ENCODE results near the gene MAP1LC3B.
"Not testable (repeated sequence)": the region's sequence is repeated elsewhere in the genome, so short reads cannot be mapped to it uniquely, and the experiment has no call there.

MAP1LC3B gene

DNA sequence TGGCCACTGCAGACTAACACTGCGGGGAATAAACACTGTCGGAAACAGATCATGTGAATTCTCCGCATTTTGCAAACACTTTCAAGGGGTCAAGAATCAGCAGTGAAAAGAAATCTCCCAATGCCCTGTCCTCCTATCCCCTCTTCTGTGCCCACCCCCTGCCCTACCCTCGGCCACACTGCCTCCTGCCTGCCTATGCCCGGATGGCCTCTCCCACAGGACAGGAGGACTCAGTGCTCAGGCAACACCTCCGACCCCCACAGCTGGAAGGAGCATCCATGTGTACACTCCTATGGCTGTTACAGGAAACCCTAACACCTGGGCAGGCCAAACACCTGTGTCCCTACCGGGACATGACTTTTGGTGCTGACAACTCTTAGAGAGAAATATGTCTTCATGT lies 33.0 kb upstream of the MAP1LC3B start:
- no peak overlapping the region for H3K4me3 ChIP-seq (ENCODE audit: low read depth in 1 of 5, low read length in 5 of 5)
- no peak overlapping the region for H3K9ac ChIP-seq (ENCODE audit: low read length in 5 of 5)
- H3K4me1 ChIP-seq (ENCODE audit: control insufficient read depth in 5 of 5, insufficient read depth in 5 of 5, low read length in 5 of 5): peaks cover 0 to 9% (median 3%) of the 10 kb centered on the region in 5 donors
- no peak overlapping the region for H3K27ac ChIP-seq (ENCODE audit: low read depth, low read length)
- H3K36me3 ChIP-seq (ENCODE audit: control insufficient read depth in 5 of 5, insufficient read depth in 5 of 5, low read length in 5 of 5): peaks cover 0 to 66% (median 59%) of the 10 kb centered on the region in 5 donors
- H3K27me3 ChIP-seq (ENCODE audit: control insufficient read depth in 5 of 5, insufficient read depth in 4 of 5, low read length in 5 of 5): no peaks in the 10 kb centered on the region
- H3K9me3 ChIP-seq (ENCODE audit: control insufficient read depth in 5 of 5, low read length in 5 of 5): no peaks in the 10 kb centered on the region

DNA sequence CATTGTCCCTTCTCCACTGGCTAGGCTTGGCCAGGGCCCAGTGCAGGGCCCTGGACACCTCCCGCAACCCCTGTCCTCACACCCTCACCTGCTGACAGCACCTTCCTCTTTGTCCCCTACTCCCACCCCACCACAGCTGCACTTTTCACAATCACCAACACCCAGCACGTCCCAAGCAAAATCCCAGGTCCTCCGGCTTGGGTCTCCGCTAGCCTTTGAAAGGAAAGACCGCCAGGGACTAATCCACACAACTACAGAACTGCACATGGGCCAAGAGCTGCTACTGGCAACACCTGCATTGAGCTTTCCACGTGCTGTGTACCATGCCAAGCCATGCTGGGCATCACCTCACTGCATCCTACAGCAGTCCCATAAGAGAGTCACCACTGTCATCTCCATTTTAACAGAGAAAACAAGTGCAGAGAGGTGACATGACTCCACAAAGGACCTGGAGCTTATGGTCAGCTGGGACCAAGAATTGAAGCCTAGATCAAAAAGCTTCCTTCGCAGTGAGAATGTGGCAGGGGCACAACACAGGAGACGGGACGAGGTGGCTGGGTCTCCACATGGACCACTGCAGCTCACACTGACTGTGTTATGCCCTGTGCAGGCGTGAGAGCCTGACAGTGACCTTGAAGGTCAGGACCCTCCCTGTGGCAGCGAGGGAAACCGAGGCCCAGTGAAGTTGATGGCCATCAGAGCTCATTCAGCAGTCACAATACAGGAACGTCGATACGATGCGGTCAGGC lies 31.1 kb upstream of the MAP1LC3B start:
- Histone ChIP-seq H3K9me3 (ENCODE audit: control insufficient read depth in 5 of 5, low read length in 5 of 5) (no peaks in the 10 kb centered on the region), H3K9ac (ENCODE audit: low read length in 5 of 5) (no peak overlapping the region), H3K27me3 (ENCODE audit: control insufficient read depth in 5 of 5, insufficient read depth in 4 of 5, low read length in 5 of 5) (no peaks in the 10 kb centered on the region), H3K4me3 (ENCODE audit: low read depth in 1 of 5, low read length in 5 of 5) (no peak overlapping the region), H3K4me1 (ENCODE audit: control insufficient read depth in 5 of 5, insufficient read depth in 5 of 5, low read length in 5 of 5) (peaks cover 0 to 15% (median 4%) of the 10 kb centered on the region in 5 donors), H3K27ac (ENCODE audit: low read depth, low read length) (no peak overlapping the region), H3K36me3 (ENCODE audit: control insufficient read depth in 5 of 5, insufficient read depth in 5 of 5, low read length in 5 of 5) (peaks cover 0 to 68% (median 59%) of the 10 kb centered on the region in 5 donors)

DNA sequence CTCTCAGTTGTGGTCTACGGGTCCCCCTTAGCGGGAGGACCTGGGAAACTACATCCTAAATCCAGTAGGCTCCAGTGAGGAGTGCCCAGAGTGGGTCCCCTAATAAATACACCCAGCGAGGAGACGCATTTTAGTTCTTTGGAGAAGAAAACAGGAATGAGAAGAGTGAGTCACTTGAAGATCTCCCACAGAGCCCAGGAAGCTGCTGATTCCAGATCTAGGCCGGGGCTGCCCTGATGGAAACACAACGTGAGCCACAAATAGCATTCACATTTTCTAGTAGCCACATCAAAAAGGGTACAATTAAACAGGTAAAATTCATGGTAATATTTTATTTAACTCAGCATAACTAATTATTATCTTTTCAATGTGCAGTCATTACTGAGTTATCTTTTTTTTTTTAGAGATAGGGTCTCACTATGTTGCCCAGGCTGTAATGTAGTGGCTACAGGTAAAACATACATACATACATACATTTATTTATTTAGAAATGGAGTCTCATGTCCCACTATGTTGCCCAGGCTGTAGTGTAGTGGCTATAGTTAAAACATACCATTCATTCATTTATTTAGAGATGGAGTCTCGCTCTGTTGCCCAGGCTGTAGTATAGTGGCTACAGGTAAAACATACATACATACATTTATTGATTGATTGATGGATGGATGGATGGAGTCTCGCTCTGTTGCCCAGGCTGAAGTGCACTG lies 30.1 kb upstream of the MAP1LC3B start:
- no peaks in the 10 kb centered on the region for H3K27me3 ChIP-seq (ENCODE audit: control insufficient read depth in 5 of 5, insufficient read depth in 4 of 5, low read length in 5 of 5)
- H3K27ac ChIP-seq (ENCODE audit: low read depth, low read length): no peak overlapping the region
- peaks cover 0 to 15% (median 4%) of the 10 kb centered on the region in 5 donors for H3K4me1 ChIP-seq (ENCODE audit: control insufficient read depth in 5 of 5, insufficient read depth in 5 of 5, low read length in 5 of 5)
- peaks cover 0 to 64% (median 57%) of the 10 kb centered on the region in 5 donors for H3K36me3 ChIP-seq (ENCODE audit: control insufficient read depth in 5 of 5, insufficient read depth in 5 of 5, low read length in 5 of 5)
- H3K9me3 ChIP-seq (ENCODE audit: control insufficient read depth in 5 of 5, low read length in 5 of 5): no peaks in the 10 kb centered on the region
- no peak overlapping the region for H3K9ac ChIP-seq (ENCODE audit: low read length in 5 of 5)
- no peak overlapping the region for H3K4me3 ChIP-seq (ENCODE audit: low read depth in 1 of 5, low read length in 5 of 5)

DNA sequence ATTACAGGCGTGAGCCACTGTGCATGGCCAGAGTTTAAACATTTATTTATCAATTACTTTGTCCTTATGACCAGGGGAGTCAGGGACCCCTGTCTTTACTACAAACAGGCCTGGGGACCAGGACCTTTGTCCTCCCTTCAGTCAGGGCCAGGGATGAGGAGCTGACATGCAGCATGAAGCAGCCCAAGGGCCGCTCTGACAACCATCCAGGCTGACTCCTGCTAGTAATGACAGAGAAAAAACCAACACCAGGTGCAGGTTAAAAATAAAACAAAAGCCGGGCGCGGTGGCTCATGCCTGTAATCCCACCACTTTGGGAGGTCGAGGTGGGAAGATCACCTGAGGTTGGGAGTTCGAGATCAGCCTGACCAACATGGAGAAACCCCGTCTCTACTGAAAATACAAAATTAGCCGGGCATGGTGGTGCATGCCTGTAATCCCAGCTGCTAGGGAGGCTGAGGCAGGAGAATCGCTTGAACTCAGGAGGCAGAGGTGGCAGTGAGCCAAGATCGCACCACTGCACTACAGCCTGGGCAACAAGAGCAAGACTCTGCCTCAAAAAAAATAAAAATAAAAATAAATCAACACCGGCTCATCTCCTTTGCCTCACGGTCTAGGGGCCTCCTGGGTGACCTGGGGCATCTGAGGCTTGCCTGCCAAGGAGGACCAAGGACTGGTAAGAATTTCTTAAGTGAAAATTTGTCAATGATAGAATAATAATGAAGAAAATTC lies 29.1 kb upstream of the MAP1LC3B start:
- H3K4me1 ChIP-seq (ENCODE audit: control insufficient read depth in 5 of 5, insufficient read depth in 5 of 5, low read length in 5 of 5): peaks cover 0 to 24% (median 4%) of the 10 kb centered on the region in 5 donors
- not testable (repeated sequence) for H3K27me3 ChIP-seq (ENCODE audit: control insufficient read depth in 5 of 5, insufficient read depth in 4 of 5, low read length in 5 of 5); H3K4me3 ChIP-seq (ENCODE audit: low read depth in 1 of 5, low read length in 5 of 5); H3K9me3 ChIP-seq (ENCODE audit: control insufficient read depth in 5 of 5, low read length in 5 of 5); H3K9ac ChIP-seq (ENCODE audit: low read length in 5 of 5); H3K27ac ChIP-seq (ENCODE audit: low read depth, low read length)
- H3K36me3 ChIP-seq (ENCODE audit: control insufficient read depth in 5 of 5, insufficient read depth in 5 of 5, low read length in 5 of 5): peaks cover 0 to 60% (median 52%) of the 10 kb centered on the region in 5 donors

DNA sequence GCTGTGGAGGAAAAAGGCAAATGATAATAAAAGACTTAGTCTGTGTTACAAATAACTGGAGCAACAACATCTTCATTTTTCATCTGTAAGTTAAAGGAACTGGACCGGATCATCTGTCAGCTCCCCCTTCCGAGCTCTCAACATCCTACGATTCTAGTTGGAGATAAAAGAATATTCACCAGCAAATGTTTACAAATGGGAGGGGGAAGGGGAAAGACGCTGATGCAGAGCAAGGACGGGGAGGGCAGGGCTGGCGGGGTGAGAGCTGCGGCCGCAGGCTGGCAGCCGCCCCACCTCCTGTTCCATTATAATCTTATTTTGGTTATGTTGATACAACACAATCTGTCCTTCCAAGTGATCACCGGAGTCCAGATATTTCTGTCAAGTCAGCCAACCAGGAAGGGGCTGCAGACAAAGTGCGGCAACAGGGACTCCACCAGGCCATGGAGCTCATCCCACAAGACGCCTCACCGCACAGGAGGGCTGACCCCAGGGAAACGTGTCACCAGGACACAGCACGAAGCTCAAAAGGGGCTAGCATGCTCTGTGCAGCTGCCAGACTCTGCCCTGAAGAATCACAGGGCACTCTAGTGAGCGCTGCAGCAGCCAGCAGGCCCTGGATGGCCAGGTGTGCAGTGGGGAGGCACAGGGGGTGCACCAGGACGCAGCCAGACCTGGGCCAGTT lies 28.2 kb upstream of the MAP1LC3B start:
- Histone ChIP-seq H3K27me3 (ENCODE audit: control insufficient read depth in 5 of 5, insufficient read depth in 4 of 5, low read length in 5 of 5) (no peaks in the 10 kb centered on the region), H3K4me3 (ENCODE audit: low read depth in 1 of 5, low read length in 5 of 5) (peak overlapping the region in 2 of 5 donors; percentile 22 to 29), H3K36me3 (ENCODE audit: control insufficient read depth in 5 of 5, insufficient read depth in 5 of 5, low read length in 5 of 5) (peaks cover 0 to 50% (median 43%) of the 10 kb centered on the region in 5 donors), H3K27ac (ENCODE audit: low read depth, low read length) (no peak overlapping the region), H3K4me1 (ENCODE audit: control insufficient read depth in 5 of 5, insufficient read depth in 5 of 5, low read length in 5 of 5) (peaks cover 2 to 33% (median 7%) of the 10 kb centered on the region in 5 donors), H3K9ac (ENCODE audit: low read length in 5 of 5) (peak overlapping the region in 1 of 5 donors; percentile 53), H3K9me3 (ENCODE audit: control insufficient read depth in 5 of 5, low read length in 5 of 5) (no peaks in the 10 kb centered on the region)

DNA sequence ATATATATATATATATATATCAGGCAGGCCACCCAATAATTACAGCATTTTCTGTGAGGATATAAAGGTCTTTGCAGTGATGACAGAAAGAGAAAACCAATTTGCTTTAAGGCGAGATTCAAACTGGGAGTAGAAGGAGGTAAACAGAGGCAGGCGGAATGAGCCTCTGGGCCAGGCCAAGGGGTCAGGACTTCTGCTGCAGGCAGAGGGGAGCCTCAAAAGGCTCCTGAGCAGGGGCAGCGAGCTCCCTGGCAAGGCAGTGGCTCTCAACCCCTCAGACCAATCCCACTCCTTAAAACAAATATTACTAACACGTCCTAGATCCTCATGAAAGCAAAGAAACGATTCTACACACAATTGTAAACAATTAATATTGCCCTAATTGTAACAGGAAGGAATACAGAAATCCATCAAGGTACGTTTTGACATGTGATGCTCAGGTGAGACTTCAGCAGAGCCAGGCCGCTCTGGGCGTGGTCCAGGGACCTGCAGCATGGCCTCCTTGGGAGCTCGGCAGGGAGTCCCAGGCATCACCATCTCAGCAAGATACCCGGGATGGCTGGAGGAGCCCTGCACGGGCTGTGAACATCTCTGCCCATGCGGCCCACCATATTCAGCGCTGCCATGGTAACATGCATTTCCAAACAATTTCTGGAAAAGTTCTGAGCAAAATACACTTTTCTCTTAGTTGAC lies 27.0 kb upstream of the MAP1LC3B start:
- Histone ChIP-seq H3K27me3 (ENCODE audit: control insufficient read depth in 5 of 5, insufficient read depth in 4 of 5, low read length in 5 of 5) (no peaks in the 10 kb centered on the region), H3K36me3 (ENCODE audit: control insufficient read depth in 5 of 5, insufficient read depth in 5 of 5, low read length in 5 of 5) (peaks cover 0 to 38% (median 31%) of the 10 kb centered on the region in 5 donors), H3K4me1 (ENCODE audit: control insufficient read depth in 5 of 5, insufficient read depth in 5 of 5, low read length in 5 of 5) (peaks cover 2 to 45% (median 12%) of the 10 kb centered on the region in 5 donors), H3K4me3 (ENCODE audit: low read depth in 1 of 5, low read length in 5 of 5) (no peak overlapping the region), H3K27ac (ENCODE audit: low read depth, low read length) (no peak overlapping the region), H3K9me3 (ENCODE audit: control insufficient read depth in 5 of 5, low read length in 5 of 5) (no peaks in the 10 kb centered on the region), H3K9ac (ENCODE audit: low read length in 5 of 5) (no peak overlapping the region)

DNA sequence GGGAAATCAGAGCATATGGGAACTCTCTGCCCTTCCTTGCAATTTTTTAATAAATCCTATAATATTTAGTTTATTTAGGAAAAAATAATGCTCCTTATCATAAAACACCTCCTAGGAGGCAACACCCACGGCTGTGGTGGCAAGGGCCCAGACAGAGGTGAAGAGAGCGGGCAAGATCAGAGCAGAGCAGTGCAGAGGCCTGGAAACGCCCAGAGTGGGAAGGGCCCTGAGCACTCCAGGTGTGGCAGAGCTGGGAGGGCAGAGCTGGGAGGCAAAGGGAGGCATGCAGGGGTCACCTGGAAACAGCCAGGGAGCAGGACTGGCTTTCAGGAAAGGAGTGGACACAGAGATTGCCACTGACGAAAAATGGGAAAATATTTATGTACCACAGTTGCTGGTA lies 25.8 kb upstream of the MAP1LC3B start:
- Histone ChIP-seq H3K4me3 (ENCODE audit: low read depth in 1 of 5, low read length in 5 of 5) (no peak overlapping the region), H3K9ac (ENCODE audit: low read length in 5 of 5) (no peak overlapping the region), H3K36me3 (ENCODE audit: control insufficient read depth in 5 of 5, insufficient read depth in 5 of 5, low read length in 5 of 5) (peaks cover 0 to 30% (median 25%) of the 10 kb centered on the region in 5 donors), H3K4me1 (ENCODE audit: control insufficient read depth in 5 of 5, insufficient read depth in 5 of 5, low read length in 5 of 5) (peaks cover 2 to 56% (median 19%) of the 10 kb centered on the region in 5 donors), H3K27me3 (ENCODE audit: control insufficient read depth in 5 of 5, insufficient read depth in 4 of 5, low read length in 5 of 5) (no peaks in the 10 kb centered on the region), H3K27ac (ENCODE audit: low read depth, low read length) (no peak overlapping the region), H3K9me3 (ENCODE audit: control insufficient read depth in 5 of 5, low read length in 5 of 5) (no peaks in the 10 kb centered on the region)

DNA sequence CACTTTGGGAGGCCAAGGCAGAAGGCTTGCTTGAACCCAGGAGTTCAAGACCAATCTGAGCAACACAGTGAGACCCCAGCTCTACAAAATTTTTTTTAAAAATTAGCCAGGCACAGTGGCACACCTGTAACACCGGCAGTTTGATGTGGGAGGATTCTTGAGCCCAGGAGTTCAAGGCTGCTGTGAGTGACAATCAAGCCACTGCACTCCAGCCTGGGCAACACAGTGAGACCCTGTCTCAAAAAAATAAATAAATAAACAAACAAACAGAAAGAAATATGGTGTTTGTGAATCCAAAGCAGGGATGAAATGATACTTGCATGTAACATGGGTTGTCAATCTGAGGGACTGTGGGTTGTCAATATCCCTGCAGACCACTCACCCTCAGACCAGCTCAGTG lies 25.2 kb upstream of the MAP1LC3B start:
- H3K36me3 ChIP-seq (ENCODE audit: control insufficient read depth in 5 of 5, insufficient read depth in 5 of 5, low read length in 5 of 5): peaks cover 0 to 23% (median 19%) of the 10 kb centered on the region in 5 donors
- H3K9ac ChIP-seq (ENCODE audit: low read length in 5 of 5): no peak overlapping the region
- H3K4me3 ChIP-seq (ENCODE audit: low read depth in 1 of 5, low read length in 5 of 5): no peak overlapping the region
- no peaks in the 10 kb centered on the region for H3K9me3 ChIP-seq (ENCODE audit: control insufficient read depth in 5 of 5, low read length in 5 of 5)
- no peaks in the 10 kb centered on the region for H3K27me3 ChIP-seq (ENCODE audit: control insufficient read depth in 5 of 5, insufficient read depth in 4 of 5, low read length in 5 of 5)
- H3K4me1 ChIP-seq (ENCODE audit: control insufficient read depth in 5 of 5, insufficient read depth in 5 of 5, low read length in 5 of 5): peaks cover 2 to 59% (median 19%) of the 10 kb centered on the region in 5 donors
- no peak overlapping the region for H3K27ac ChIP-seq (ENCODE audit: low read depth, low read length)

DNA sequence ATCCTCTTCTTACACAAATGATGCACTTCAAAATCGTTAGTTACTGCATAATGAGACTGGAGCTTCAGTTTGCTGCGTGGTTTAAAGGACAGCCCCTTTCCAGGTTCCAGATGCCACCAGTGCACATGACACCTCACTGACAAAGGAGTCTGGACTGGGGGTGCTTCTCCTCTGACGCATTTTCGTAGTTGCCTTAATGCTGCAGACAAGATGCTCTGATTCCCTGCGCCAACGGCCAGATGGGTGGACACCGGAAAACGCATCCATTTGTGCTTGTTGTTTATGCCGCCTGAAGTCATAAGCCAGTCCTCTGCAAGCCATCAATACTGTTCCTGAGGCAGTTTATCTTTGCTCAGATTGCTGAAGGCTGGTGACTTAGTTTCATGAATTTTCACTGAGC lies 24.6 kb upstream of the MAP1LC3B start:
- H3K9ac ChIP-seq (ENCODE audit: low read length in 5 of 5): no peak overlapping the region
- H3K4me1 ChIP-seq (ENCODE audit: control insufficient read depth in 5 of 5, insufficient read depth in 5 of 5, low read length in 5 of 5): peaks cover 2 to 59% (median 19%) of the 10 kb centered on the region in 5 donors
- H3K9me3 ChIP-seq (ENCODE audit: control insufficient read depth in 5 of 5, low read length in 5 of 5): no peaks in the 10 kb centered on the region
- no peak overlapping the region for H3K27ac ChIP-seq (ENCODE audit: low read depth, low read length)
- no peaks in the 10 kb centered on the region for H3K27me3 ChIP-seq (ENCODE audit: control insufficient read depth in 5 of 5, insufficient read depth in 4 of 5, low read length in 5 of 5)
- H3K36me3 ChIP-seq (ENCODE audit: control insufficient read depth in 5 of 5, insufficient read depth in 5 of 5, low read length in 5 of 5): peaks cover 0 to 18% (median 14%) of the 10 kb centered on the region in 5 donors
- H3K4me3 ChIP-seq (ENCODE audit: low read depth in 1 of 5, low read length in 5 of 5): no peak overlapping the region
